HG03521 (cell line): ENCODE data around the gene NUP133.
"Not testable (repeated sequence)": the region's sequence is repeated elsewhere in the genome, so short reads cannot be mapped to it uniquely, and the experiment has no call there.

Experiments
- ATAC-seq: cut with Tn5 transposase; IDR thresholded peaks from one replicate; pipeline ENCODE4 v1.9.1; 2021; ENCODE audit warnings: mild to moderate bottlenecking, moderate library complexity; ENCODE audit not compliant: unreplicated experiment

The NUP133 gene

GRCh38 chr1:229509576-229509975 lies 1.4 kb upstream of the NUP133 start:
- no peak for ATAC-seq

- ATAC-seq, result no peak
Observed at GRCh38 chr1:229508823-229509337, 739 bp upstream of the NUP133 start.

GRCh38 chr1:229507502-229507901 lies 639 bp downstream of the NUP133 start:
- no peak for ATAC-seq

GRCh38 chr1:229506633-229507032 lies 1.5 kb downstream of the NUP133 start:
- no peak for ATAC-seq

GRCh38 chr1:229495782-229496181 lies 12.4 kb downstream of the NUP133 start:
- no peak for ATAC-seq

GRCh38 chr1:229487181-229487580 lies 21.0 kb downstream of the NUP133 start:
- ATAC-seq, result no peak

GRCh38 chr1:229485318-229485717 lies 22.8 kb downstream of the NUP133 start:
- no peak for ATAC-seq

- no peak for ATAC-seq
Observed at GRCh38 chr1:229482511-229482910, 25.6 kb downstream of the NUP133 start.

- ATAC-seq, result no peak
Observed at GRCh38 chr1:229480495-229480894, 27.6 kb downstream of the NUP133 start.

- ATAC-seq, result peak; percentile 51
Observed at GRCh38 chr1:229479660-229480399, 28.3 kb downstream of the NUP133 start.

GRCh38 chr1:229478852-229479251 lies 29.3 kb downstream of the NUP133 start:
- ATAC-seq, result peak; percentile 68

- ATAC-seq, result not testable (repeated sequence)
Observed at GRCh38 chr1:229475859-229476258, 32.3 kb downstream of the NUP133 start.

- ATAC-seq, result no peak
Observed at GRCh38 chr1:229474509-229474908, 33.6 kb downstream of the NUP133 start.

GRCh38 chr1:229471175-229471574 lies 37.0 kb downstream of the NUP133 start:
- ATAC-seq, result no peak

GRCh38 chr1:229470406-229471043 lies 37.6 kb downstream of the NUP133 start:
- no peak for ATAC-seq

- no peak for ATAC-seq
Observed at GRCh38 chr1:229466887-229467286, 41.3 kb downstream of the NUP133 start.

- ATAC-seq, result no peak
Observed at GRCh38 chr1:229464672-229465071, 43.5 kb downstream of the NUP133 start.

- no peak for ATAC-seq
Observed at GRCh38 chr1:229461032-229461668, 47.0 kb downstream of the NUP133 start.

- ATAC-seq, result no peak
Observed at GRCh38 chr1:229459815-229460214, 48.3 kb downstream of the NUP133 start.

- no peak for ATAC-seq
Observed at GRCh38 chr1:229457436-229457835, 50.7 kb downstream of the NUP133 start.

GRCh38 chr1:229456016-229456415 lies 52.1 kb downstream of the NUP133 start:
- ATAC-seq, result no peak

GRCh38 chr1:229454056-229454455 lies 54.1 kb downstream of the NUP133 start:
- no peak for ATAC-seq
